Activated B cell treated with CpG ODN at 0.5 μM for 24 hours (primary cell): ENCODE measurements around the gene PABPN1. TPM values are rescaled to one million over a fixed set of nuclear protein-coding genes. Genes with fewer than 3 reads are reported as not detected.

Source experiments
- ATAC-seq: fragments of 200-7000 bp; cut with Tn5 transposase; one replicate; pipeline ENCODE4 v1.10.0; 2021; ENCODE audit warnings: low read depth, mild to moderate bottlenecking, moderate library complexity
- CTCF ChIA-PET: fragments of 350-600 bp; sonication (Branson Sonifier 250); formaldehyde crosslinking; loops from one replicate; lab custom pipeline; 2021; ENCODE audit warnings: antibody characterized with exemption; lab: Charles Lee
- POLR2A ChIA-PET: fragments of 350-600 bp; sonication (Branson Sonifier 250); formaldehyde crosslinking; loops from one replicate; lab custom pipeline; 2021; ENCODE audit warnings: antibody characterized with exemption; lab: Charles Lee
- DNase-seq: peaks from one replicate; pipeline ENCODE4 v3.0.0; 2022
- H3K27ac Mint-ChIP-seq: one replicate; pipeline ENCODE4 v1.8.0; 2020; ENCODE audit warnings: mixed read lengths
- H3K27me3 Mint-ChIP-seq: one replicate; pipeline ENCODE4 v1.8.0; 2021; ENCODE audit warnings: mixed read lengths
- H3K36me3 Mint-ChIP-seq: one replicate; pipeline ENCODE4 v1.8.0; 2021; ENCODE audit warnings: low read depth, mixed read lengths
- H3K4me1 Mint-ChIP-seq: one replicate; pipeline ENCODE4 v1.8.0; 2021; ENCODE audit warnings: mixed read lengths
- H3K4me3 Mint-ChIP-seq: one replicate; pipeline ENCODE4 v1.8.0; 2020; ENCODE audit warnings: mild to moderate bottlenecking, mixed read lengths
- H3K9me3 Mint-ChIP-seq: one replicate; pipeline ENCODE4 v1.8.0; 2020; ENCODE audit warnings: mixed read lengths
- intact Hi-C: fragments of 100-400 bp; cut with micrococcal nuclease; formaldehyde crosslinking; loops from one replicate; pipeline ENCODE4 v1.15.1; 2024
- total RNA-seq: library from RNA; stranded (reverse); gene quantifications from 2 replicates; pipeline ENCODE4 v1.2.3, GENCODE V29; 2022
- TF ChIP-seq, protein P1 (sequence below): fragments of 200-600 bp; IDR thresholded peaks from one replicate; pipeline ENCODE4 v1.8.0; 2022; ENCODE audit warnings: antibody characterized with exemption, mild to moderate bottlenecking

Gene PABPN1
- total RNA-seq, 1 donor from 2014 or later: 264 TPM

DNA sequence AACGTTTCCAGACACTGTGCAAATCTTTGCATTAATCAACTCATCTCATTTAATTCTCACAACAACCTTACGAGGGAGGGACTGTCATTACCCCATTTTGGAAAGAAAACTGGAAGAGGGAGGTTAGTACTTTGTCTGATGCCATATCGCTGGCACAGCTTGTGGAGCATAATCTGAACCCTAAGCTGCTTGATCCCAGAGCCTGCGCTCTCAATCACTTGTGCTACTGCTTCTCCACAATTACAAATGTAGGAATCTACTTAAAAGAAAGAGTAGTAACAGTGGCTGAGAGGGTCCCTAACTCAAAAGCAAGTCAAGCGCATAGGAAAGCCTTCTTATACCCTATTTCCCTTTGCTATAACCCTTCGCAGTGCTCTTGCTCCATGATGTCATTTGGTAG is 40.5 kb downstream of the PABPN1 start:
- Mint-ChIP-seq H3K27me3 (peaks cover 29% of the 10 kb centered on the region), H3K36me3 (no peaks in the 10 kb centered on the region), H3K4me1 (no peaks in the 10 kb centered on the region), H3K9me3 (no peaks in the 10 kb centered on the region), H3K4me3 (no peak overlapping the region), H3K27ac (no peak overlapping the region)
- ATAC-seq (no peak), DNase-seq (no peak)
- intact Hi-C loops: no loop called here
- TF ChIP-seq, protein P1, sequence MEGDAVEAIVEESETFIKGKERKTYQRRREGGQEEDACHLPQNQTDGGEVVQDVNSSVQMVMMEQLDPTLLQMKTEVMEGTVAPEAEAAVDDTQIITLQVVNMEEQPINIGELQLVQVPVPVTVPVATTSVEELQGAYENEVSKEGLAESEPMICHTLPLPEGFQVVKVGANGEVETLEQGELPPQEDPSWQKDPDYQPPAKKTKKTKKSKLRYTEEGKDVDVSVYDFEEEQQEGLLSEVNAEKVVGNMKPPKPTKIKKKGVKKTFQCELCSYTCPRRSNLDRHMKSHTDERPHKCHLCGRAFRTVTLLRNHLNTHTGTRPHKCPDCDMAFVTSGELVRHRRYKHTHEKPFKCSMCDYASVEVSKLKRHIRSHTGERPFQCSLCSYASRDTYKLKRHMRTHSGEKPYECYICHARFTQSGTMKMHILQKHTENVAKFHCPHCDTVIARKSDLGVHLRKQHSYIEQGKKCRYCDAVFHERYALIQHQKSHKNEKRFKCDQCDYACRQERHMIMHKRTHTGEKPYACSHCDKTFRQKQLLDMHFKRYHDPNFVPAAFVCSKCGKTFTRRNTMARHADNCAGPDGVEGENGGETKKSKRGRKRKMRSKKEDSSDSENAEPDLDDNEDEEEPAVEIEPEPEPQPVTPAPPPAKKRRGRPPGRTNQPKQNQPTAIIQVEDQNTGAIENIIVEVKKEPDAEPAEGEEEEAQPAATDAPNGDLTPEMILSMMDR: no peak
- POLR2A ChIA-PET: no interaction called here
- CTCF ChIA-PET: no interaction called here

DNA sequence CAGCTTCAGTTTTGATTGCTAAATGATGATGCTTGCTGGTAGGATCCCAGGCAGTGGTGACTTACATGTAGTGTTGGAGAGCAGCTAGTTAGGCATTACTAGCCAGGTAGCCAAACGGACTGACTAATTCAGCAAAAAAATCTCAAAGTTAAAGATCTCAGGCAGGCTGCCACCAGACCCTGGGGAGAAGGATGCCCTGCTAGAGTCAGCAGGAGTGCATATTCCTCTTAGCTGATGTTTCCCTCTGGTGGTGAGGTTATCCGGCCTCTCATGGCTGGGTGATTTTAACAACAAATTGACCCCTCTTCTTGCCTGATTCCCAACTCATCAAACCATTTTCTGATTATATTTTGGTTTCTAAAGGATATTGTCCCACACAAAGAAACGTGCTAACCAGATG is 40.9 kb downstream of the PABPN1 start:
- CTCF ChIA-PET: no interaction called here
- no peak for DNase-seq

DNA sequence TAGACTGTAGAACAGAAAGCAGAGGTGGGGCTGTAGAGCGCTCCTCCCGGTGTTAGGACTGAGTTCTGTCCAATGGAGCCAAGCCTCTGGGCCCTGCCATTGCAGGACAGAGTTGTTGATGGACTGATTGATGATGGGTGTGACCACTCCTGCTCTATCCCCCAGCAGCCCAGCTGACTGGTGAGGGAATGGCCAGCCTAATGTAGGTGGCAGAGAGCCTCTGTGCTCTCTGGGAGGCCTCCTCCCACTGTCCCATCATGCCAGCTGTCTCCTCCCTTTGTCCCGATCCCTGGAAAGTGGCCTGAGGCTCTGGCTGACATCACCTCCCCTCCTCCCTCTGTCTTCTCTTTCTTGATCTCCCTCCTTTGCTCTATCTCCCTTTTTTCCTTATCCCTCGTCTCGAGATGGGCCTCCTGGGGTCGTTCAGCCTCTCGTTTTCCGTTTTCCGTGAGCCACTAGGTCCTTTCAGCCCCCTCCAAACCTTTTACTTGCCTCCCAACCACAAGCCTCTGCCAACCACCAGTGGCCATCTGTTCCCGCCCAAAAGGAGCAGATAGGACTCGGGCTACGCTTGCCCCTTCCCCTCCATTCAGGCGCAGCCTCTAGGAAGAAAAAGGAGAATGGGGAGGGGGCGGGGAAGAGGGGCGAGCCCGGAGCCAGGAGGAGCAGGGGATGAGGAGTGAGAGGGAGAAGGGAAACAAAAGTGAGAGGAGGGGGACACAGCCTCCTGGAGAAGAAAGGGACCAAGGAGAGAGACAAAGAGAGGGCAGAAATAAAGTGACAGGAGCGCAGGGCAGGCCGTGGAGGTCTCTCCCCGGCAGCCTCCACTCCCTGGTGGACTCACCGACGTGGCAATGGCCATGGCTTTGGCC is 43.1 kb downstream of the PABPN1 start:
- TF ChIP-seq, protein P1: no peak
- Mint-ChIP-seq H3K4me1 (no peaks in the 10 kb centered on the region), H3K27ac (no peak overlapping the region), H3K27me3 (peaks cover 43% of the 10 kb centered on the region), H3K36me3 (no peaks in the 10 kb centered on the region), H3K9me3 (no peaks in the 10 kb centered on the region), H3K4me3 (no peak overlapping the region)
- ChIA-PET POLR2A (no interaction called here), CTCF (no interaction called here)
- DNase-seq (no peak), ATAC-seq (no peak)
- intact Hi-C loops: no loop called here

More for the DNA sequence above, 40.9 kb downstream of the PABPN1 start:
- POLR2A ChIA-PET: no interaction called here
- Mint-ChIP-seq H3K36me3 (no peaks in the 10 kb centered on the region), H3K9me3 (no peaks in the 10 kb centered on the region), H3K27me3 (peaks cover 33% of the 10 kb centered on the region), H3K27ac (no peak overlapping the region), H3K4me3 (no peak overlapping the region), H3K4me1 (no peaks in the 10 kb centered on the region)
- intact Hi-C loops: no loop called here
- no peak for ATAC-seq
- TF ChIP-seq, protein P1: no peak

DNA sequence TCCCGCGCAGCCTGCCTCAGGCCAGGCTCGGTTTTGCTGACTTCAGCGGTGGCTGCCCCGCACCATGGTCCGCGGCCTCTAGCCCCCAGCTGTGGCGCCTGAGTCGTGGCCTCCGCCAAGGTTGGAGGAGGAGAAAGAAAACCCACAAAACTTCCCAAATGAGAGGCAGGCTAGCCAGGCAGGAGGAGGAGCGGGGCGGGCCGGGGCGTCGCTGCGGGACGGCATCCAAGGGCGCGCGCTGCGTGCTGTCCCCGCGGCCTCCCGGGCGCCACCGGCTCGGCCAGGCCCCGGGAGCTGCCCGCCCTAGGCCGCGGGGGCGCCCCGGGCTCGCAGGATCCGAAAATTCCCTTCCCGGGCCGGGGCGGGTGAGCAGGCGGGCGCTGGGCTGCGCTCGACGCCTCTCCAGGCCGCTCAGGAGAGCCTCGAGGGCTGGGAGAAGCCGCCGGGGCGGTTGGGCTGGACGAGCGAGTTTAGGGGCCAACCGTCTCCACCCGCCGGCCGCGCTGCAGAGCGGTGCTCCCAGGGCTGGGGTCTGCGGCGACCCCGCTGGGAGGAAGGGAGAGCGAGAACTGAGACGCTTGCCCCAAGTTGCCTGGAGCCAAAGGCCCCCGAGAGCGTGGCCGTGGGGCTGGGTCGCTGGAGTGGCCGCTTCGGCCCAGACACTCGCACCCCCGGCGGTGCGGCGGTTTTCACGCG is 43.9 kb downstream of the PABPN1 start, which contains the start of gene EFS:
Gene EFS, minus strand, starts transcription at position 137 of the 696 bp plus-strand sequence. CDS start 147 bp downstream, outside the sequence.
- no peaks in the 10 kb centered on the region for H3K36me3 Mint-ChIP-seq
- TF ChIP-seq, protein P1: no peak
- H3K9me3 Mint-ChIP-seq: no peaks in the 10 kb centered on the region
- H3K4me1 Mint-ChIP-seq: no peaks in the 10 kb centered on the region
- DNase-seq: no peak
- intact Hi-C loops: no loop called here
- no peak within 1 kb of the TSS for H3K27ac Mint-ChIP-seq
- ChIA-PET POLR2A (no interaction called here), CTCF (no interaction called here)
- H3K4me3 Mint-ChIP-seq: no peak within 1 kb of the TSS
- H3K27me3 Mint-ChIP-seq: peaks cover 41% of the 10 kb centered on the region
- ATAC-seq: no peak
